Measurements from ENCODE around the gene COMTD1. TPM values are rescaled to one million over a fixed set of nuclear protein-coding genes. Genes with fewer than 3 reads are reported as not detected.
A peak's percentile ranks its signal among the peaks of the same experiment; 100 is the strongest.

The COMTD1 gene
- total and polyA plus RNA-seq, 2 donors (not counting 3 experiments of a cell fraction or from before 2014, with no cell fraction given): 18.4 to 18.6 TPM

- no peak for FAIRE-seq
- TF ChIP-seq JUN (IDR thresholded peaks at IDR 0.05; ENCODE audit: borderline replicate concordance, insufficient read depth, insufficient read length, low read depth) (no peak), MYC (IDR thresholded peaks at IDR 0.05; ENCODE audit: low read depth, low read length) (no peak), FOS (IDR thresholded peaks at IDR 0.05; ENCODE audit: borderline replicate concordance, insufficient read depth, low read length) (no peak), EZH2 (IDR thresholded peaks at IDR 0.05; ENCODE audit: borderline replicate concordance, low read depth, low read length, severe bottlenecking) (no peak)
- TF ChIP-seq, protein P1, sequence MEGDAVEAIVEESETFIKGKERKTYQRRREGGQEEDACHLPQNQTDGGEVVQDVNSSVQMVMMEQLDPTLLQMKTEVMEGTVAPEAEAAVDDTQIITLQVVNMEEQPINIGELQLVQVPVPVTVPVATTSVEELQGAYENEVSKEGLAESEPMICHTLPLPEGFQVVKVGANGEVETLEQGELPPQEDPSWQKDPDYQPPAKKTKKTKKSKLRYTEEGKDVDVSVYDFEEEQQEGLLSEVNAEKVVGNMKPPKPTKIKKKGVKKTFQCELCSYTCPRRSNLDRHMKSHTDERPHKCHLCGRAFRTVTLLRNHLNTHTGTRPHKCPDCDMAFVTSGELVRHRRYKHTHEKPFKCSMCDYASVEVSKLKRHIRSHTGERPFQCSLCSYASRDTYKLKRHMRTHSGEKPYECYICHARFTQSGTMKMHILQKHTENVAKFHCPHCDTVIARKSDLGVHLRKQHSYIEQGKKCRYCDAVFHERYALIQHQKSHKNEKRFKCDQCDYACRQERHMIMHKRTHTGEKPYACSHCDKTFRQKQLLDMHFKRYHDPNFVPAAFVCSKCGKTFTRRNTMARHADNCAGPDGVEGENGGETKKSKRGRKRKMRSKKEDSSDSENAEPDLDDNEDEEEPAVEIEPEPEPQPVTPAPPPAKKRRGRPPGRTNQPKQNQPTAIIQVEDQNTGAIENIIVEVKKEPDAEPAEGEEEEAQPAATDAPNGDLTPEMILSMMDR (IDR thresholded peaks at IDR 0.05; ENCODE audit: extremely low read depth in 1 of 2, insufficient read depth in 1 of 2, low read depth in 1 of 2, low read length in 2 of 2): no peak
- peak overlapping the region; percentile 100 for H3K9ac ChIP-seq (replicated peaks; ENCODE audit: extremely low read depth, insufficient read depth, low read length)
Measured at GRCh38 chr10:75212343-75212742, 23.4 kb downstream of the COMTD1 start.

More at GRCh38 chr10:75212343-75212742, 23.4 kb downstream of the COMTD1 start:
- no peak for DNase-seq (ENCODE audit: low read depth, low spot score)
- H3K27me3 ChIP-seq (ENCODE audit: control insufficient read depth in 2 of 2, insufficient read depth in 2 of 2, low read length in 2 of 2): no peaks in the 10 kb centered on the region
- peaks cover 15 to 29% of the 10 kb centered on the region in 2 experiments for H3K36me3 ChIP-seq (ENCODE audit: control insufficient read depth in 2 of 2, extremely low read depth in 1 of 2, insufficient read depth in 2 of 2, low read length in 2 of 2)
- peak overlapping the region; percentile 94 for H3K27ac ChIP-seq (ENCODE audit: insufficient read depth, low read depth, low read length)
- BruUV-seq (replicated peaks): no TSS peak
- dilution Hi-C loops (cut with MboI; ENCODE audit: extremely low pct_ligation_motif_present, low sequenced_read_pairs): no loop called here
- intact Hi-C loops (cut with micrococcal nuclease): no loop called here
- H4K20me1 ChIP-seq (replicated peaks; ENCODE audit: control insufficient read depth, extremely low read depth, insufficient read depth, low read length): peaks cover 3% of the 10 kb centered on the region
- H3K4me2 ChIP-seq (ENCODE audit: insufficient read depth, low read length): peak overlapping the region; percentile 99
- no peak overlapping the region for H2AFZ ChIP-seq (ENCODE audit: low read depth, low read length)
- H3K9me1 ChIP-seq (replicated peaks; ENCODE audit: control insufficient read depth, extremely low read depth, insufficient read depth, low read length): no peaks in the 10 kb centered on the region
- H3K9me3 ChIP-seq (replicated peaks; ENCODE audit: control insufficient read depth, insufficient read depth, low read length): no peaks in the 10 kb centered on the region
- peaks cover 63% of the 10 kb centered on the region for H3K79me2 ChIP-seq (ENCODE audit: control insufficient read depth, insufficient read depth, low read length)
- H3K4me1 ChIP-seq (ENCODE audit: control insufficient read depth, extremely low read depth, insufficient read depth, low read length): peaks cover 21% of the 10 kb centered on the region
- CTCF ChIA-PET: interaction anchor here (1.0 to 2.9 kb wide), 3 partner anchors 13 to 25 kb away, joined by 3 to 22 read pairs (median 12); no protein-coding TSS in a partner anchor
- H3K4me3 ChIP-seq (replicated peaks in 1 of 3; ENCODE audit: insufficient read depth in 1 of 3, low read depth in 1 of 3, low read length in 3 of 3): peak overlapping the region in 2 of 3 experiments; percentile 63 to 99
- POLR2A ChIA-PET: interaction anchor here (0.9 to 1.1 kb wide), 2 partner anchors 10 to 21 kb away, joined by 3 to 4 read pairs; no protein-coding TSS in a partner anchor
